ENCODE results near the gene CYP4F2. TPM values are rescaled to one million over a fixed set of nuclear protein-coding genes. Genes with fewer than 3 reads are reported as not detected.

Gene CYP4F2
- total and polyA plus RNA-seq, 2 donors (not counting 3 experiments of a cell fraction or from before 2014, with no cell fraction given): not detected

DNA sequence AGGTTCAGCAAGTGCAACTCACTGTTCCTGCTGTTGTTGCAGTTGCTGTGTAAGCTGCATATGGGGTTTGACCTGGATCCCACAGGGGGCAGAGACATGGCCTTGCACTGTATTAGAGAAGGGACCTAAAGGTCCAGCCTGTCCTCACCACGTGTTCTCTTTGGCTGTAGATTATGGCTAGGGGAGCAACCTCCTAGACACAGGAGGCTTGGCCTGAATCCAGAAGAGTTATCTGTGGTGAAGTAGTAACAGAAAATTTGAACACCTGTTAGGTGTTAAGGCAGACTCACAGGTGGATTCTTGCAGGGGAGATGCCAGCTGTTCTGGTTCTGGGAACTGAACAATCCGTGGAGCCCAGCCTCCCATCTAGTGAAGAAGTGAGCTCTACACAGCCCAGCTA lies 39.9 kb upstream of the CYP4F2 start:
- intact Hi-C loops (cut with micrococcal nuclease): no loop called here
- no peak overlapping the region for H2AFZ ChIP-seq (ENCODE audit: low read depth, low read length)
- no TSS peak for BruUV-seq (replicated peaks)
- DNase-seq (ENCODE audit: low read depth, low spot score) (no peak), FAIRE-seq (no peak)
- H3K9me1 ChIP-seq (replicated peaks; ENCODE audit: control insufficient read depth, extremely low read depth, insufficient read depth, low read length): no peaks in the 10 kb centered on the region
- H3K4me3 ChIP-seq (replicated peaks in 1 of 3; ENCODE audit: insufficient read depth in 1 of 3, low read depth in 1 of 3, low read length in 3 of 3): no peak overlapping the region
- no peaks in the 10 kb centered on the region for H3K79me2 ChIP-seq (ENCODE audit: control insufficient read depth, insufficient read depth, low read length)
- no peak overlapping the region for H3K9ac ChIP-seq (replicated peaks; ENCODE audit: extremely low read depth, insufficient read depth, low read length)
- no peaks in the 10 kb centered on the region for H3K9me3 ChIP-seq (replicated peaks; ENCODE audit: control insufficient read depth, insufficient read depth, low read length)
- dilution Hi-C loops (cut with MboI; ENCODE audit: extremely low pct_ligation_motif_present, low sequenced_read_pairs): no loop called here
- no peak overlapping the region for H3K4me2 ChIP-seq (ENCODE audit: insufficient read depth, low read length)
- H3K36me3 ChIP-seq (ENCODE audit: control insufficient read depth in 2 of 2, extremely low read depth in 1 of 2, insufficient read depth in 2 of 2, low read length in 2 of 2): no peaks in the 10 kb centered on the region
- H3K4me1 ChIP-seq (ENCODE audit: control insufficient read depth, extremely low read depth, insufficient read depth, low read length): no peaks in the 10 kb centered on the region
- TF ChIP-seq CTCF (IDR thresholded peaks at IDR 0.05; ENCODE audit: extremely low read depth in 1 of 2, insufficient read depth in 1 of 2, low read depth in 1 of 2, low read length in 2 of 2) (no peak), POLR2A (IDR thresholded peaks at IDR 0.05; ENCODE audit: low read depth, low read length) (no peak), GATA2 (IDR thresholded peaks at IDR 0.05; ENCODE audit: insufficient read depth, insufficient read length, low read depth, low read length) (no peak), JUN (IDR thresholded peaks at IDR 0.05; ENCODE audit: borderline replicate concordance, insufficient read depth, insufficient read length, low read depth) (no peak), POLR2AphosphoS5 (IDR thresholded peaks at IDR 0.05; ENCODE audit: insufficient read depth, low read depth, low read length) (no peak), MYC (IDR thresholded peaks at IDR 0.05; ENCODE audit: low read depth, low read length) (no peak), MAX (IDR thresholded peaks at IDR 0.05; ENCODE audit: insufficient read depth, insufficient read length) (no peak), EZH2 (IDR thresholded peaks at IDR 0.05; ENCODE audit: borderline replicate concordance, low read depth, low read length, severe bottlenecking) (no peak), FOS (IDR thresholded peaks at IDR 0.05; ENCODE audit: borderline replicate concordance, insufficient read depth, low read length) (no peak)
- H4K20me1 ChIP-seq (replicated peaks; ENCODE audit: control insufficient read depth, extremely low read depth, insufficient read depth, low read length): no peaks in the 10 kb centered on the region
- H3K27me3 ChIP-seq (ENCODE audit: control insufficient read depth in 2 of 2, insufficient read depth in 2 of 2, low read length in 2 of 2): peaks cover 0 to 6% of the 10 kb centered on the region in 2 experiments
- CTCF ChIA-PET: no interaction called here
- H3K27ac ChIP-seq (ENCODE audit: insufficient read depth, low read depth, low read length): no peak overlapping the region
- POLR2A ChIA-PET: no interaction called here

All from endothelial cell of umbilical vein (primary cell).